Measurements from ENCODE around the gene BCCIP.

Gene BCCIP

DNA sequence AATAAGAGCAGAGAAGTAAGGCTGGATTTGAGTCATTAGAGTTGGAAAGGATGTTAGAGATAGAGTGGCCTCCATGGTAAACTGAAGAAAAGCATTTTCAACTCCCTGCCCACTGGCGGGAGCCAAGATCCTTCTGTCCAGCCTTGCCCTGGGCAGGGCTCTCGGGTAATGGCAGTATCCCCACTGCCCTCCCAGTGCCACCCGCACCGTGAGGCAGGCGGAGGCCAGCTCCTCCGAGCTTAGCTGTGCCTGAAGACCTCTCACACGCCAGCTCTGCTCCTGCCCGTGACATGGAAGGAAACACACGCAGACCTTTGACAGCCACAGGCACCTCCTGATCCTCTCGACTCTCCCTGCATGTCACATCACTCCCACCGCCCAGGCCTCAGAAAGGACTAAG, 22.3 kb downstream of the BCCIP start:
- DNase-seq = no peak

DNA sequence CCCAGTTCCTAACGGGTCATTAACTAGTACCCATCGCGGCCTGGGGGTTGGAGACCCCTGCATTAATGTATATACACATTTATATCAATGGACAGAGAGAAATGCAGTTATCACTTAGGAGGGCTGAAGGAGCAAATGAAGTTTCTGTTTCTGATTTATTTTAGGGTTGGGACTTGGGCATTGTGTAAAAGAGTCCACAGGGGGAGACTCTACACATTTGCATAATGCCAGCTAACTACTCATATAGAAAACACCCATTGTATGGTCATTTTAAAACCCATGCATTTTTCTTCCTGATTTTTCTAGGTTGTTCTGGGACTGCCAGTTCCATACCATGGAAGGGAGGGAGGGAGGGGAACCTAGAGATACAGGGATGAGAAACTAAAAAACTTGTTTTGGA, 23.5 kb downstream of the BCCIP start:
- DNase-seq = no peak

DNA sequence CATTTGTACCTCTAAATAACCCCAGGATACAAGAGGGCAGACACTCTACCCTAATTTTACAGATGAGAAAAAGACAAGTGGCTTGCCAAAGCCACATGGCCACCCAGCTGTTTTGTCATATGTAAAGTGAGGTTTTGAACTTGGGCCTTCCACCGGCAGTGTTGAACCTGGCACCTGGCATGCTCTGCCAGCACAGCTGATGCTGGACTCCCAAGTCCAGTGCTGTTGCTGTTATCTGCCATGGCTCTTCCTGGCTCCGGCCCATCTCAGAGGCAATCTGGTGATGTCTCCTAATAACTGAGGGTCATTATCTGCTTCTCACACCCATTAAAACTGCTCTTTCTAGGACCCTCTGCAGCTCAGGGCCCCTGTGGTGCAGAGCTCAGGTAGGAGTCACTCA, 25.0 kb downstream of the BCCIP start:
- DNase-seq = no peak

DNA sequence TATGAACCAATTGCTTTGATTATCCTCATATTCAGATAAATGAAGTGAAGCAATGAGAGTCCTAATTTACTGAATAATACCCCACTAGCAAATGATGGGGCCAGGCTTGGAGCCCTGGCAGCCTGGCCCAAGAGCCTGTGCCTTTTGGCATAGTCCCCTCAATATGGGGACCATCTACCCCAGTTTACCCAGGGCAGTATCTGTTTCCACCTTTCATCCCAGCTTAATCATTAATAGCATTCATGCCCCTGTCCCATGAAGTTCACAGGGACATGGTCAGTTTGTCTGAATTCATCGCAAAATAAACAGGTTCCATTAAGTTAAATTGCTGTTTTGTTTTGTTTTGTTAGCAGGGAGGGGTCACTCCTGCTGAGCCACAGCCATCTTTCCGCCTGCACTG, 25.5 kb downstream of the BCCIP start:
- no peak for DNase-seq

DNA sequence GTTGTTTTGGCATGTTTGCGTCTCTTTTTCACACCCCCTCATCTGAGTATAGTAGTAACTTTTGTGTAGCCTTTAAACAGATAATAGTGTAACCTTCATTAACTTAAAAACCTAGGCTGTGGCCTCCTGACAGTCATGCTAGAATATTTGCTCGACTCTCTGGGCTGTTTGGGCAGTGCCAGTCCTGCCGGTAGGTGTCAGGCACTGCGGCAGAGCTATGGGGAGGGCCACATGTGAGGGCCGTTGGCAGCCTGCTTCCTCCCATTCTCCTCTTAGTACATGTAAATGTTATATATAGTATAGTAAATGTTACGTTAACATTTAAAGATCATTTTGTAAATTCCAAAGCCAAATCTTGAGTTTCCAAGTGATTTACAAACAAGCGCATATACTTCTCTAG, 26.1 kb downstream of the BCCIP start:
- no peak for DNase-seq

DNA sequence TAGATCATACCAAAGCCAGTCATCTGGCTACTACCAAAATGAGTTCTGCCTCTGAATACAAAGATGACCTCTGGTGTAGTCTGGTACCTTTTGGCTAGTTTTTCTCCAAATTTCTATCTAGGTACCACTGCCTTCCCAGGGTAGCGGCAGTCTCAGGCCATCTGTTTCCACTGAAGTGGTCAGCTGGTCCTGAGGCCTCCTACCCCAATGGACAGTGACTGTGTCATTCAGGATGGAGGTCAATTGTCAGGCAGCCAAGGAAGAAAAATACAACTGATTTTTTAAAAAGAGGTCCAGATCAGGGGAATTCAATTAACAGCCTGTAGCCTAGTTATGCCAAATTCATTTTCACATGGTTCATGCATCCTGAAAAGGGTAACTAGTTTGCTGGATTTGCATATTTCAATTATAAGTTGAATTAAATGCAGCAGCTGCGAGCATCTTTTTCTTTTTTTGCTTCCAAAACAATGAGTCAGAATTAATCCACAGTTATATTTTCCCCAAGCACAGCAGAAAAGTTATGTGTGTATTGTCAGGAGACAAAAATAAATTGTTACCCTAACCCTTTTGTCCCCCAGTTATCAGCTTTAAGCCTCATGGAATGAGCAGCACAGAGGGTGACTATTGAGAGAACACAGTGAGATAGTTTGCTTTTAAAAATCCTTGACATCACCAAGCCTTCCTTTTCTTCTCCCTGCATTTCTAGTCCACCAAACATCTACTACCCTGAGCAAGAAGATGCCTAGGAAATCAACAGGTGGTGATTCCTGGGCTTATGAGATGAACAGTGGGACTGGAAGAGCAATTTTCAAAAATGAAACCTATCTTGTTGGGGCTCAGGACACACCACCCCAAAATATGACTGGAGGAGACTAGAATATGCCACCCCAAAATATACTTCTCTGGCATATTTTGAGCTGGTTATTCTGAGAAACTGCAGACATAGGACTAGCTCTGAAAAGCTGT, 27.7 kb downstream of the BCCIP start:
- no peak for DNase-seq

DNA sequence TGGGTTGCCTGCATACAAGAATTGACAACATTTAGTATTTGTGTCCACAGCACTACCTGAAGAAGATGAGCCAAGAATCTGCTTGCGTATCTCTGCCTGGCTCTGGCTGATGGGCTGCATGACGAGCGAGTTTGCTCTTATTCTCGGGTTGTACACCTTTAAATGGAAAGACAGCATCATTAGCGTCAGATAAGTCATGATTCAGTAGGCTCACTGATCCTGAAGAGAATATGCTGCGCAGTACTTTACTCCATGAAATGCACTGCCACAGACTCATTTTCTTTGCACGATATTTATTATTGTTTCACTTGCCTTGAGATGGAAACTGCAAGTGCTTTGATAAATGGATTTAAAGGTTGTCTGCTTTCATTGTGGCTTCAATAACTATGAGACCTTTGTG, 29.1 kb downstream of the BCCIP start:
- DNase-seq = no peak

DNA sequence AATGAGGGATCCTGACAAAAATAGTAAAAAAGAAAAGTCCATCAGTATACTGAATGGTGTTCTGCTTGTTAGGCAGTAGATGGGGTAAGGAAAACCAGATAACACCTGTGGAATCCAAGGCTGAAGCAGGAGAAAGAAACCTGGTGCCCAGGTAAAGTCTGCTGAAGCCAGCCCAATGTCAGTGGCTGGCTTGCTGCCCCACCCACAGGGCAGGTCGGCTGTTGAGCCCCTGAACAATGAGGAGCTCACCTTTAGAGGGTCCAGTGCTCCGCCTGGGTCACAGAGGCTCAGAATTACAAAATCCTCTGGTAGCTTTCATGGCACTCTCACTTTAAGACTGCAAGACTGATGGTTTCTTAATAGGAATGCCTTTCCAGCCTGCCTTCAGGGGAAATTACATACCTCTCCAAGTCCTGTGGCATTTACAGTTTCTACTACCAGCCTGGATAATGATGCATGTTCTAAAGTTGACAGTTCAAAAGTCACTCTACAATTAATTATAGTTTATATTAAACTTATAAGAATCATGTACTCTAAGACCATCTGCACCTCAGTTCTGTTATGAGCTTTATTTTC, 33.9 kb downstream of the BCCIP start:
- DNase-seq = no peak

DNA sequence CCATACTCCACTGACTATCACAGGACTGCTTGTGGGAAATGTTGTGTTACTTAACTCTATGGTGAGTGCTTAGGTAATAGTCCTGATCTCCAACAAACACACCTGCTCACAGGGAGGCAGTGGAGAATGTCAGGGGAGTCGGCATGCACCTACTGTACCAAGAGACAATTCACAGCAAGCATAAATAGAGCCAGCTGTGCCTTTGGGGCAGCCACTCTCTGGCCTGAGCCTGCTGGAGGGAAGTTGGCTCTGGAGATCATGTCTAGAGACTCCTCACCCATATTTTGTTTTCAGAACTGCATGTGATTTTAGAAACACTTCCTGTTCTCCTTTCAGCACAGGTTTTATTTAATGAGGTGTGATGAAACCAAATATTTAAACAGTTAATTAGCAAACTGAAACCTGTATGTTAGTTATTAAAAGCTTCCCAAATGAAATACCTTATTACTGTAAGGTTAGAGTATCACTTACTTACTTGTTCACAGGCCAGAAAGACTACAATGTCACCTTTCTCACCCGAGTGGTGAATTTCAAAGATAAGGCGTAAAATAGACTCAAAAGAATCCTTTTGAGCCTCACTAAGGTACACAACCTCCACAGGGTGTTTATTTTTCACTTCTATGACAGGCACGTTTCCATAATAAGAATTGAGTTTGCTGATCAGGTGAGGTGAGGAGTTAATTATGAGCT, 35.9 kb downstream of the BCCIP start:
- DNase-seq = no peak

DNA sequence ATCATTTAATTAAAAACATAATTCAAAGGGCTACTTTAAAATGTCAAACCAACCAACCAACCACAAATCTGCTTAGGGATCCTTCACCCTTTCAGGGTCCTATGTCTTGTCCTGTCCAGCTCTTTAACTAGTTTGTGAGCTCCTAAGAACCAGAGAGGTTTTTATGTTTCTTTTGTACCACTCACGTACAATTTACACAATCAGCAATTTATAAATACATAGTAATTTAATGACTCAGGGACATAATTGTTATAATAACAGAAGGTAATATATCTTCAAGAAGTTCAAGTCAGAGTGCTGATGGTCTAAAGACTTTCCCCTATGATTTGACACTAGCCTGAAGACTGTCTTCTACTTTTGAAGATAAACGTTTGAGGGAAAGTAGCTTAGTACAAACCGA, 41.8 kb downstream of the BCCIP start:
- no peak for DNase-seq

DNA sequence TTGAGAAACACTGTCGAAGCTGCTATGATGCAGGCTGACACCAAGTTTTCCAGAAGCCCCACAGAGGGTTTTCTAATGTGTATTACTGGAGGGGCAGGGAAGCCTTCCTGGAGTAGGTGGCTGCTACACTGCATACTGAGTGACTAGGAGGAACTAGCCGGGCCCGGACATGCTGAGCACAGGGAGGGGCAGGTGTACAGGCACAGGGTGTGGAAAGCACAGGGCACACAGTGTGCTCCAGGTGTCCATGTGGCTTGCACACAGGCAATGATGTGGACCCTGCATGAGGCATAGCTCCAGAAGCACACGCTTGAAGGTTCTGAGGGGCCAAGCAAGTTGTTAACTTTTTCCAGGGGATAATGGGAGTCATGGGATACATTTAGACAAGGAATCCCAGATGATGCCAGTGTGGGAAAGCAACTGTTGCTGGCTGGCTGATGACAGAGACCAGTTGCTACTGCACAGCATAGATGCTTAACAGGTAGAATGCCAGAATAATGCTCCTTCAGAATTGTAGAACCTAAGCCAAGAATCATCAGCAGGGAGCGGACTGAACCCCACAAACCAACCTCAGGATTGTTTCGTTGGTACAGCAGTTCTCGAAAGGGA, 43.2 kb downstream of the BCCIP start:
- DNase-seq = no peak

DNA sequence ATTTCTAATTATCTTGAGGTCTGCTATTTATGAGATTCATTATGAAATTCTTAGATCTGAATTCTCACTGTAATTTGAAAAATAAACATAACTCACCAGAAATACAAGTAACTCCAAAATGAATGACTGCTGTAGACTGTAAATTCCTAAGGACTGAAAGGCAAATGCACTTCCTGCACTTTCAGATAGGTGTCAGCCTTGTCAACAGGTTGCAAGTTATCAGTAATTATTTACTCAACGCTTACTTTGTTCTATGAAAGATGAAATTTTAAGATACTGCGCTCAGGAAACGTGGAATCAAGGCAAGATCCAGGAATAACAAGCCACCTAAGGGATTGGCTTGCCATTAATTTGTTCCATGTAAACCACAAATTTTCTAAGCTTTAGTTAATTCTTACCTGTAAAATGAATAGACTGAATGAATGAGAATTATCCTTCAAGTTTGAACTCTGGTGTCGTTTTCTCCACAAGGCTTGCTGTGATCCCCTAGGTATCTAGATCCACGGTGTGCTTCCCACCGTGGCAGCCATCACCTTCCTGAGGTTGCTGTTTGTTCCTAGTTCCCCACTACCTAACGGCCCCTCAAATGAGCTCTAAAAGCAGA, 45.1 kb downstream of the BCCIP start:
- peak; percentile 40 for DNase-seq

DNA sequence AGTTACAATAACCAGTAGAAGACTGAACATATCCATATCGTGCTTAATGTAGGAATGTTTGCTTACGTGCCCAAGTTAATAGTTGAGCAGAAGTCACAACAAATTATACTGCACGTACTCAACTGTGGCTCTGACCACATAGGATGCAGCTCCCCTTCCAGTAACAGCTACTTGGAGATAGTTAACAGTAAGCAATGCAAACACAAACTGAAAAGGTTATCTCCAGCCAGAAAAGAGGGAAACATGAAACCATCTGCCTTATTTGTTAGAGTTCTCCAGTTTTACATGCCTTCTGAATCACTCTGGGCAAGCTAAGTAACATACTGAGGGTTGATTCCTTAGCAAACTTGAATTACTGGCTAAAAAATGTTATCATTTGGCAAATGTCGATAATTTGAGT, 48.0 kb downstream of the BCCIP start:
- no peak for DNase-seq

DNA sequence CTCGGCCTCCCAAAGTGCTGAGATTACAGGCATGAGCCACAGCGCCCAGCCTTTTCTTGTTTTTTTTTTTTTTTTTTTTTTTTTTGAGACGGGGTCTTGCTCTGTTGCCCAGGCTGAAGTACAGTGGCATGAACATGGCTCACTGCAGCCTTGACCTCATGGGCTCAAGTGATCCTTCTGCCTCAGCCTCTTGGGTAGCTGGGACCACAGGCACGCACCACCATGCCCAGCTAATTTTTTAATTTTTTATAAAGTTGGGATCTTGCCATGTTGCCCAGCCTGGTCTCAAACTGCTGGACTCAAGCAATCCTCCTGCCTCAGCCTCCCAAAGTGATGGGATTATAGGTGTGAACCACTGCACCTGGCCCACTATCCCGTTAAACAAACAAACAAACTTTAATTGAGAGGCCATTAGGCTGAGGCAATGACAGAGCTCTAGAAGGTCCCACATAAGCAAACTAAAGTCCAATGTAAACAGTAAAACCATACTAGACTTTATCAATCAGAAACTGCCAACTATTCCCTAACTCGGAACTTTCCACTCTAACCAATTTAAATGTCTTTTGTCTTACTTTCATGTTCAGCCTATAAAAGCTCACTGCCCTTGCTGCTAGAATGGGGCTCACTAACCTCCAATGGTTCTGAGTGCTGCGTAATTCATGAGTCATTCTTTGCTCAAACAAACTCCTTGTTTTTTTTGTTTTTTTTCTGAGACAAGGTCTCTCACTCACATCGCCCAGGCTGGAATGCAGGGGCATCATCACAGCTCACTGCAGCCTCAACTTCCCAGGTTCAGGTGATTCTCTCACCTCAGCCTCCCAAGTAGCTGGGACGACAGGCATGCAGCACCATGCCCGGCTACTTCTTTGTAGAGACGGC, 55.9 kb downstream of the BCCIP start:
- peak; percentile 78 for DNase-seq

DNA sequence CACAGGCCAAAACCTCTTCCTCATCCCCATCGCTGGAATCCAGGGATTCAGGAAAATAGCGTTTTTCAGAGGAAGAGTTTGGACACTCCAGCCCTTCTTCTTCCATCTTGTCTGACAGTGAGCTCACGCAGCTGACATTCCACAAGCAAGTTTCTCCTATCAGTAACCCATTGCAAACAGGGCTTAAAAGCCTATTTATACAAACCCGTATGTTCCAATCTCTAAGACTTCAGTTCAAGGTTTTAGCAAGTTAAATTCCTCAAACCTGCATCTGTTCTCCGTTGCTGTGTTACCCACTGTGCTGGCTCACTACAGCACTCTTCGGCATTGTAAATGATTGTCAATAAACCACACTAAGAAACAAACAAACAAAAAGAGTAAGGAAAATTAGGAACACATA, 57.4 kb downstream of the BCCIP start:
- DNase-seq = no peak

DNA sequence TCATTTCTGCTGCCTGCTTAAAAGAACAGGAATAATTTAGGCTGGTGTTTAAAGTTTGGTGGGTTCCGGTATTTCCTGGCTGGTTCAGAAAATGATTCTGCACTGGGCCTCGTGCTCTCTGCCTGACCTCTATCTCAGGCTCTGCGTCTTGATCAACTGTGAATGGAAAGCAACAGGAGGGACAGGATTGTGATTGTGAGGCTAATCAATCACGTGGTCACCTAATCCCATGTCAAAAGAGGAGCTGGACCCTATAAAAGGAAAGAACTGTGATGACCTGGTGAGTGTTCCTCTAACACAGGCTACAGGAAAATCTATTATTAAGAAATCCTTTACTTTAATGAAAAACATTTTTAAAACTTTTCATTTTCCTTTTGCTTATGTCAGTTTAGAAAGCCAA, 57.8 kb downstream of the BCCIP start, which contains the start of gene DHX32:
DHX32 (minus strand) TSS at position 101 of the 400 bp plus-strand sequence. CDS start 468 bp downstream, outside the sequence.
- no peak for DNase-seq

DNA sequence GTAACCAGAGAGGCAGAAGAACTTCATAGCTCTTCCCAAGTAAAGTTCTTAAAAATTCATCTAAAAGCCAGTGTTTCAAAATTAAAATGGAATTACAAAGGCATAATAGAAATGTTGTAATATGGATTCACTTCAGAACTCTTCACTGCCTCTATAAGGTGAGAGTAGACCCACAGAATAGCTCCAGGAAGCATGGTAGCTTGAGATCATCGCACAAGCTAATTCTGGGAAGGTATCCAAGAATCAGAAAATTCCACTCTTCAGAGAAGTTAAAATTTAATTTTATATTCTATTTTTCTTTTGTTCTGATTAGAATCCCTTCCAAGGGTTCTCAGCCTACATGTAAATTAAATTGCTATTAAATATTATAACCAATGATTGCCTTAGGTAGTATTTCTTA, 59.2 kb downstream of the BCCIP start:
- no peak for DNase-seq

DNA sequence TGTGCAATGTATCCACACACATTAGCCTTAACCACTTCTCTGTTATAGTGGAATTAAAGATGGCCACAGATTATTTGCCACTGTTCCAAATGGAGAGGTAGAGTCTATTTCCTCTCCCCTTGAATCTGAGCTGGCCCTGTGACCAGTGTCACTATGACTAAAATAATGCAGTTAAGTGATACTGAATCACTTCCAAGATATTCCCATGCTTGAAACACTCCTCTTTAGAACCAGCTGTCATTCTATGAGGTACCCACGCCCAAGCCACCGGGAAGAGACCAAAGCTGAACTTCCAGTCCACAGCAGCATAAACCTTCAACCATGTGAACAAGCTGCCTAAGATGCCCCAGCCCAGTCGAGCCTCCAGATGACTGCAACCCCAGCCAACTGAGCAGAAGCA, 59.9 kb downstream of the BCCIP start:
- DNase-seq = no peak
